Measurements from ENCODE around the gene ARL10.

The ARL10 gene

DNA sequence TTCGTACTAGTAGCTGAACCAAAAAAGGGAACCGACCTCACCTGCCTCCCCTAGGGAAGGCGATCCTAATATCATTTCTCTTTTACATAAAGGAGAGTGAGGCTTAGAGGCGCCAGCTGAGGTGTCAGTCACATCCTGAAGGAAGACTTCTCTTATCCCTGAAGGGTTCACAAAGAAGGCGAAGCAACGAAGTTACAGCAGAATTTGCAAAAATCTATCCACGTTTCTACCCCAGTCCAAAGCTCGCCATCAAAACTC, 3.1 kb upstream of the ARL10 start:
- DNase-seq = no peak

DNA sequence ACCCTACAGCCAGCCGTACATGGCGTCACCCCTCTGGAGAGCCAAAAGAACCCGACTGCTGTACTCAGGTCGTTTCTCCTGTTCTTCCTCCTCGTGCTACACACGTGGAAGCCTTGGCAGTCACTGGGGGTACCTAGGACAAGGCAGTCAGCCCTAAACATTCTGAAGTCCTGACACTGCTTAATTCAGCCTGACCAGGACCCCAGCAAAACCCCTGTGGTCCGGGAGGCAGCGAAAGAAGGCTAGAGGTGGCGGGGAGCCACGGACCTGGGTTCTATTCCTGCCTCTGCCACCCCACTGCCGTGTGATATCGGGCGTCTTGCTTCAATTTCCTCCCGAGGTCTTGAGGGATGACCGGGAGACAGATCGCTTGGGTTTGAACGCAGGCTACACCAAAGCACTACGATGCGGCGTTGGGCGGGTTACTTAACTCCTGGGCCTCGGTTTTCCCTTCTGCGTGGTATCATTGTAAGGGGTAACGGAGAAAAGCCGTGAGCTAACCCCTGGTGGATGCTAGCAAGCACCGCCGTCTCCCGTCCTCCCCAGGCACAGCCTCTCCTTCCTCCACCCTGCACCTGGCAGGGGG, 429 bp upstream of the ARL10 start:
- DNase-seq = no peak

- DNase-seq = no peak
Observed at GRCh38 chr5:176366232-176366894, 1.1 kb downstream of the ARL10 start.

DNA sequence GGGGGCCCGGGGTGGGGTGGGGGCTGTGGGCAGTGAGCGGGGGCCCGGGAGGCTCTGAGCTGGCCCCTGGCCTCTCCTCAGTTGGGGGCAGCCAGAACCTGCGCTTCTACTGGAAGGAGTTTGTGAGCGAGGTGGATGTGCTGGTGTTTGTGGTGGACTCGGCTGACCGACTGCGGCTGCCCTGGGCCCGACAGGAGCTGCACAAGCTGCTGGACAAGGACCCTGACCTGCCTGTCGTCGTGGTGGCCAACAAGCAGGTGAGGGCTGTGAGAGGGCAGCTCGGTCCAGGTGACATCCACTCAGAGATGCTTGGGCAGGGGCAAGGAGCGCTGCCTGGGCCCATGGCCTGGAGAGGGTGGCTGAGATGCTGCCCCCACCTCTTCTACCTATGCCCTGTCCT, 3.4 kb downstream of the ARL10 start:
- no peak for DNase-seq

DNA sequence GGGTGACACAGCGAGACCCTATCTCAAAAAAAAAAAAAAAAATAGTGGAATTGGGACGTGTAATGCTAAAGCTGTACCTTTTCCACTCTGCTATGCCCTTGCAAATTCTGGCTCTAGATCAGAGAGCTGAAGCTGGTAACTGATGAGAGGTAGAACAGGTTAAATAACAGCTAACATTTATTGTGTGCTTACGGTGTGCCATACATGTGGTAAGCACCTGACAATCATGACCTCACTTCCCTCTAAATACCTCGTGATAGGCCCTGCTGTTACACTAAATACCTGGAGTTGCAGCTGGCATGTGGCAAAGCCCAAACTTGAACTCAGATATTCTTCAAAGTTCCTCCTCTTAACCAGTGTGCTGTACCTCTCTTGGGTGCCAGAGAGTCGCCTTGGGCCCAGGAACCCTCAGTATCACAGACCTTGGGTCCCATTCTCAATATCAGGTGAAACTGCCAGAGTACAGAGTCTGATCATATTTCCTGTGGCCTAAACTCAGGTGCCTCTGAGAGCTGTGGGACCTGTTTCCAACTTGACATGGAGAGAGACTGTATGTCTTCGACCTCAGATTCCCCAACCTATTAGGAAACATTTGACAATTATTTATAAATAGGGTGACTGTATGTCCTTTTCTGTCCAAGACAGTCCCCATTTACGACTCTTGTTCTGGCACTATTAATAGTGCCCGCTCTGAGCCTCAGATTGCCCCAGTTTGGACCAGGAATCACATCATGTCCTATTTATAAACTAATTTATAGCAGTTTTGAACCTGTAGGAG, 4.8 kb downstream of the ARL10 start:
- no peak for DNase-seq

DNA sequence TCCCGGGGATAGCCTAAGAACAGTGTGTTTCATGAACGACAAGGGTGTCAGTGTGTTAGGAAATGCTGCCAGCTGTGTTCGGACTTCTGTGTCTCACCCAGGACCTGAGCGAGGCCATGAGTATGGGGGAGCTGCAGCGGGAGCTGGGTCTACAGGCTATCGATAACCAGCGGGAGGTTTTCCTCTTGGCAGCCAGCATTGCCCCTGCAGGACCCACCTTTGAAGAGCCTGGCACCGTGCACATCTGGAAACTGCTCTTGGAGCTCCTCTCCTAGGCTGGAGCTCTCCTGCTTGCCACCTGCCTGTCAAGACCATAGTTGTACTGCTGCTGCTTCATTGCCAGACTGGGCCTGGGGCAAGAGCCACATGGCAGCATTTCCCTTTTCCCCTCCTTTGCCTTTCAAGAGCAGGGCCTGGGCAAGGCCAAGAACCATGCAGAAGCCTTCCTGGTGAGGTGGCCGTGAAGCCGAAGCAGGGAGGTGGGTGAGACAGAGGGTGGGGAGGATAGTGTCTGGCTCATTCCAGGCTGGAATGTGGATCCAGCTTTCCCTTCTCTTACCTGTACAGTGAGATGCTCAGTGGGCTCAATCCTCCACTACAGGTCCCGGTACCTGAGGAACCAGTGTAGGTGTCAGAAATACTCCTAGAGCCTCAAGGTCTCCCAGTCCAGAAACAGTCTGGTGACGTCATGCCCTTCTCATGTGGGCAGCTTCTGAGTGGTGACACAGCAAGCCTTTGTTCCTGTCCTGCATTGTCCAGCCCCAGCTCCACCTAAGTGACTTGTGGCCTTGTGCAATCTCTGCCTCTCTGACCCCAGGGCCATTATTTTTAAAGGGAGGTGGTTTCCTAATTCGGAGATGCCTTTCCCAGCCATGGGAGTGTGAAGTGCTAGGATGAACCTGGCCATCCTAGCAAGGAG, 6.6 kb downstream of the ARL10 start:
- no peak for DNase-seq

DNA sequence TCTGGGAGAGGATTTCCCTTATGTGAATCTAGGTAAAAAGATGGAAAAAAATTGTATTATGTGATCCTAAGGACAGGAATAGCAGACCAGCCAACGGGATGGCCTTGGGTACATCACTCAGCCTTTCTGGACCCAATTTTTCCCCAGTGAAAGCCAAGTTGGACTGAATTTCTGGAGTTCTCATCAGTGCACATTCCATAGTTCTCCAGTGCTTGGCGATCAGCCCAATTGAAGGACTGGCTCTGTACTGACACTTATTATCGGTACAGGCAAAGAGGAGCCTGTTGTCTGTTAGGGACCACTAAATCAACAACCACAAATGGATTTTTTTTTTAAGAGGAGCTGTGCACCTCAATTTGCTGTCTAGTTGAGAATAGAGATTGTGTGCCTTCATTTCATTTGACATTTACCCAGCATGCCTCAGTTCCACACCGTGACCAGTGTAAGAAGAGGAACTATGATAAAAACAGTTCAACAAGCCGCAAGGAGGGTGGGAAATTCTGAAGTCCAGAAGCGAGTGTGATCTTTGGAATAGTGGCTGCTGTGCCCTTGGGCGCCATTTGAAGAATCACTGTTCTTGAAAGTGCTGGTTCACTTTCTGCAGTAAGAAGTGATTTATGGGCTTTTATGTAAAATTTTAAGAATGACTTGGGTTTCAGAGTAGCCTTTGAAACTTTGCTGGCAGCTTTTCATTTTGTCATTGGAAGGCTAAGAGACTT, 8.0 kb downstream of the ARL10 start:
- DNase-seq = no peak

DNA sequence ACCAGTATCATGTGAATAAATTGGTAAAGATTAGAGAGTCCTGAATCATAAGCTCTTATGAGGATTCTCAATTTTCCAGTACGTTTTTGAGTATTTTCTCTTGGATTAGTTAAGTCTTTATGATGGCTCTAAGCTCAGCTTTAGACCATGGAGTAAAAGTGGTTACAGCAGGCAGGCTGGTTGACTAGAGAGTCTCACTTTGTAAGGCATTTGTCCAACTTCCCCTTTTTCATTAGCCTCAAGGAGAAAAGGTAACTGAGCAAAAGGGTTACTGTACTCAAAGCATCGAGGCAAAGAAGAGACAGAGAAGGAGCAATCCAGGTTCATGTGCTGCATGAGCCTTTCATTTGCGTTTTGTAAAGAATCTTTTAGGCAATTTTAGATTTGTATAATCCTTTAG, 14.6 kb downstream of the ARL10 start:
- DNase-seq = no peak

DNA sequence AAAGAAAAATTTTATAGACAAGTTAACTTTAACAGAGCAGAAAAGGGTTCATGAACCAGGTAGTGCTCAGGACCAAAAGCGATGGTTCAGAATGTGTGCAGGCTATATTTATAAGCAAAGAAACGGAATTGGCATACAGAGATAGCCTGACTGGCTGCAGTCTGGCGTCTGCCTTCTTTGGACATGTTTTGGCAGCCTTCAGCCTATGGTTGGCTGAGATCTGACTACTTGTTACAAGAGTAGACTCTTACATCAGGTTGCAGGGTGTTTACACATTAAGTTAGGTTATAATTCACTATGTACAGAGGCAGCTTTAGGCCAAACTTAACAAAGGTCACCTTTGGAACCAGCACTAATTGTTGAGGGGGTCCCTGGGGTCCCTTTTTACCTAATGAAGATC, 16.1 kb downstream of the ARL10 start:
- DNase-seq = no peak

DNA sequence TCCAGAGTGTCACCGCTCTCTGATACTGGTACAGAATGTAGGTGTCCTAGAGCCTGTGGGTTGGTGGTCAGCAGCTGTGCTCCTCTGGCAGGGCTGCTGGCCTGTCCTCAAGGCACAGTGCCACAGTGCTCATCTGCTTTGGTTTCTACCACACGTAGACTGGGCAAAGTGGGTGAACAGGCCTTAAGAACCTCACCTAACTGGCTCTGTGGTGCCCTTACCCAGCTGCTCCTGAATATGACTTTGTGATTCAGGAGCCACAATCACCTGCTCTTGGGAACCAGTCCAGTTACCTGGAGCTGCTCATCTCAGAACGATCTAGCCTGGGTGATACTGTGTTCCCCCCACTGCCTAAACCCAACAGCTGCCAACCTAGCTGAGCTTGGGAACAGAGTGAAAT, 16.7 kb downstream of the ARL10 start:
- no peak for DNase-seq

DNA sequence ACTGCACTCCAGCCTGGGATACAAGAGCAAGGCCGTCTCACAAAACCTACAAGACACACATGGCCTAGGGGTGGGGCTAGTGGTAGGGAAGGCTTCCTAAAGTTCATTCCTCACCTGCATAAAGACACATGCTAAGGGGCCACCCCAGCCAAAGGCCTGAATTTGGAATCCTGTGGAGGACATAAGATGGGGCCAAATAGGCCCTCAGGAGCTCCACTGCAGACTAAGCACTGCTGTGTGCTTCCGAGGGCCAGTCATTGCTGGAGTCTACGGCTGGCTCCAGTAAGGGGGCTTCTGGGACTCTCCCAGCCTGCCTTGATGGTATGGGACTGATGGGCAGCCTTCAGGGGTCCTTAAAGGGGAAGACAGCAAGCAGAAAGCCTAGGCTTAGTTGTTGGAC, 17.4 kb downstream of the ARL10 start:
- no peak for DNase-seq

DNA sequence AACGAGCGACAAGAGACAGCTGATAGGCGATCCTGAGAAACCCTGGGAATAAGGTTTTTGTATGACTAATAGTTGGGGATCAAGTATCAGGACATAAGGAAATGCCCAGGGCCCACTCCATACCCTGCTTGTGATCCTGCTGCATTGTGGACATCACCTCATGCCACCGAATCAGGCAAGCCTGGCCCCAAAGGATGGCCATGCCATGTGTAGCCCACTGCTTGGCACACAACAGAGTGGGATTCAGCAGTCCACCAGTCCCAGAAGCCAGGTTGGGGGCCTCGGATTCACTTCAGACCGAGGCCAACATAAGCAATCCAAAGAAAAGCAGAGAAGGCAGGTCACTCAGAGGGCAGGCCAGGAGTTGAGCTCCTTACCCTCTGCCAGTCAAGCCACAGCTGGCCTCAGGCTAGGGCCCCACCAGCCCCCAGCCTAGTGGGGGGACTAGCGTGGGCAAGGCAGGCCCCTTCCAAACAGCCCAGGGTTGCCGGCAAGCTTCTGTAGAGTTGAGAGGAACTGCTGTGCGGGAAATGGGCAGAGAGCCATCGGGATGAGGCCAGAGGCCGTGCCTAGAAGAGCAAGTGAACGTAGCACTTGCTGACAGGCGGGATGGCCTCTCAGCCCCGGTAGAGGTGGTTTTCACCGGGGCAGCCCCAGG, 18.1 kb downstream of the ARL10 start:
- DNase-seq = no peak

GRCh38 chr5:176383961-176384360, 18.7 kb downstream of the ARL10 start:
- no peak for DNase-seq

DNA sequence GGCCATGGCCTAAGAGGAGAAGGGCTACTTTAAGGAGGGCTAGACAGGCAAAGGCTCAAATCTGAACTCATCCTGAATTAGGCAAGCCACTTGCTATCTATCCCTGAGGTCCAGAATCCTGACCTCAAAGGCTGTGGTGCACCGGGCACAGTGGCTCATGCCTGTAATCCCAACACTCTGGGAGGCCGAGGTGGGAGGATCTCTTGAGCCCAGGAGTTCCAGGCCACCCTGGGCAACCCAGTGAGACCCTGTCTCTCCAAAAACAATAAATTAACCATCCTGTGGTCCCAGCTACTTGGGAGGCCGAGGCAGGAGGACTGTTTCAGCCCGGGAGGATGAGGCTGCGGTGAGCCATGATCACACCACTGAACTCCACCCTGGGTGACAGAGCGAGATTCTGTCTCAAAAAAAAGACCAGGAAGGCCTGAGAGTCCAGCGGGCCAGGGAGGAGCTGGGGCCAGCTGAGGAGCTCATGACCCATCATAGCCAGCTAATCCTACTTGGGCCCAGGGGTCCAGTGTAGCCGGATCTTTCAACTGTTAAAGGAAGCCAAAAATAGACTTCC, 19.2 kb downstream of the ARL10 start:
- DNase-seq = no peak

- no peak for DNase-seq
Observed at GRCh38 chr5:176384991-176385390, 19.7 kb downstream of the ARL10 start.

GRCh38 chr5:176386491-176386890, 21.2 kb downstream of the ARL10 start:
- no peak for DNase-seq

GRCh38 chr5:176387384-176387925, 22.2 kb downstream of the ARL10 start:
- DNase-seq = no peak

DNA sequence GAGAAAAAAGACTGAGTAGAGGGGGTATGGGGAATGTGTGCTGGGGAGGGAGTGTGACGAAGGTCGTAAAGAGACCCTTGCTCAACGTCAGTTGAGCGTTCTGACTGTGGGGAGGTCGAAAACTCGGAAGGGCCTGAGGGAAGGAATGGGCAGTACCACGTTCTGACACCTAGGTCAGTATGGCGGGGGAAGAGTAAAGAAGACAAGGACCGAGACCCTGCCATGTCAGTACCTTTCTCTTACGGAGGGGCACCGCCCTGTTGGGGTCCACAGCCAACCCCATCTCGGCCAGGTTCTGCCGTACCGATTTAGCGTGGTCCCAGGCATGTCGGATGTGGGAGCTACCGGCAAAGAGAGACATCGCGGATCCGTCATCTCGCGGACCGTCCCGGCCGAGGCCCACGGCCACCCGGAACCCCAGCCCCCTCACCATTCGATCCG, 22.7 kb downstream of the ARL10 start:
- no peak for DNase-seq

DNA sequence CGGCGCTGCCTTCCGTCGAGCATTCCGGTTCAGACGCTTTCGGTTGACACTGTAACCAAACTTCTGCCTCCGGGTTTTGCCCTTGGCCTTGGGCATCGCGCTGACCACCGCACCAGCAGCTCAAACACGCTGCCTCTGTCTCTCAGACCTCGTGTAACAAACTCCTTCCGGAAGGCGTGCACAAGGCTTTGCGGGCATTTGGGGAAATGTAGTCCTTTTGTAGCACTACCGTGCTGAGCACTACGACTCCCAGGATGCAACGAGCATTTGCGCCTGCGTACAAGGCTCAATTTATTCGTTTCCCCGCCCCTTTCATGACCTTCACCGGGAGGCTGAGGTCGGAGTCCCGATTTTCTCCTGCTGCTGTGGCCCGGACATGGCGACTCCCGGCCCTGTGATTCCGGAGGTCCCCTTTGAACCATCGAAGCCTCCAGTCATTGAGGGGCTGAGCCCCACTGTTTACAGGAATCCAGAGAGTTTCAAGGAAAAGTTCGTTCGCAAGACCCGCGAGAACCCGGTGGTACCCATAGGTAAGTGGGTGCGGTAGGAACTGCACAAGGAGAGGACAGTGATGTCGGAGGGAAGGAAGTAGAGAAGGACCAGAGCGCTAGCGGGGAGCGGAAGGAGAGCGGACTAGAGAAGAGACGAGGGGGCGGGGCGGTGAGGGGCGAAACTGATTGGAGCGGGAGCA, 23.3 kb downstream of the ARL10 start, which contains the start of the genes HIGD2A and NOP16:
Gene HIGD2A (plus strand): TSS at position 308 of the 691 bp plus-strand sequence. CDS start 69 bp downstream, at position 377.
Gene NOP16 (minus strand): TSS at position 155 of the 691 bp plus-strand sequence. CDS start 59 bp downstream, at position 96.
- DNase-seq = peak; percentile 92

Measured in NCI-H1105 treated with DMSO at 0.1 percent for 48 hours (cell line).